ENCODE data around the gene FBXO31. TPM values are rescaled to one million over a fixed set of nuclear protein-coding genes. Genes with fewer than 3 reads are reported as not detected.

FBXO31 gene
- total and polyA plus RNA-seq, 2 of the 8 experiments (the other 6 are each of a cell fraction or from before 2014, with no cell fraction given): 8.3 to 21.6 TPM

- TF ChIP-seq, protein P1, sequence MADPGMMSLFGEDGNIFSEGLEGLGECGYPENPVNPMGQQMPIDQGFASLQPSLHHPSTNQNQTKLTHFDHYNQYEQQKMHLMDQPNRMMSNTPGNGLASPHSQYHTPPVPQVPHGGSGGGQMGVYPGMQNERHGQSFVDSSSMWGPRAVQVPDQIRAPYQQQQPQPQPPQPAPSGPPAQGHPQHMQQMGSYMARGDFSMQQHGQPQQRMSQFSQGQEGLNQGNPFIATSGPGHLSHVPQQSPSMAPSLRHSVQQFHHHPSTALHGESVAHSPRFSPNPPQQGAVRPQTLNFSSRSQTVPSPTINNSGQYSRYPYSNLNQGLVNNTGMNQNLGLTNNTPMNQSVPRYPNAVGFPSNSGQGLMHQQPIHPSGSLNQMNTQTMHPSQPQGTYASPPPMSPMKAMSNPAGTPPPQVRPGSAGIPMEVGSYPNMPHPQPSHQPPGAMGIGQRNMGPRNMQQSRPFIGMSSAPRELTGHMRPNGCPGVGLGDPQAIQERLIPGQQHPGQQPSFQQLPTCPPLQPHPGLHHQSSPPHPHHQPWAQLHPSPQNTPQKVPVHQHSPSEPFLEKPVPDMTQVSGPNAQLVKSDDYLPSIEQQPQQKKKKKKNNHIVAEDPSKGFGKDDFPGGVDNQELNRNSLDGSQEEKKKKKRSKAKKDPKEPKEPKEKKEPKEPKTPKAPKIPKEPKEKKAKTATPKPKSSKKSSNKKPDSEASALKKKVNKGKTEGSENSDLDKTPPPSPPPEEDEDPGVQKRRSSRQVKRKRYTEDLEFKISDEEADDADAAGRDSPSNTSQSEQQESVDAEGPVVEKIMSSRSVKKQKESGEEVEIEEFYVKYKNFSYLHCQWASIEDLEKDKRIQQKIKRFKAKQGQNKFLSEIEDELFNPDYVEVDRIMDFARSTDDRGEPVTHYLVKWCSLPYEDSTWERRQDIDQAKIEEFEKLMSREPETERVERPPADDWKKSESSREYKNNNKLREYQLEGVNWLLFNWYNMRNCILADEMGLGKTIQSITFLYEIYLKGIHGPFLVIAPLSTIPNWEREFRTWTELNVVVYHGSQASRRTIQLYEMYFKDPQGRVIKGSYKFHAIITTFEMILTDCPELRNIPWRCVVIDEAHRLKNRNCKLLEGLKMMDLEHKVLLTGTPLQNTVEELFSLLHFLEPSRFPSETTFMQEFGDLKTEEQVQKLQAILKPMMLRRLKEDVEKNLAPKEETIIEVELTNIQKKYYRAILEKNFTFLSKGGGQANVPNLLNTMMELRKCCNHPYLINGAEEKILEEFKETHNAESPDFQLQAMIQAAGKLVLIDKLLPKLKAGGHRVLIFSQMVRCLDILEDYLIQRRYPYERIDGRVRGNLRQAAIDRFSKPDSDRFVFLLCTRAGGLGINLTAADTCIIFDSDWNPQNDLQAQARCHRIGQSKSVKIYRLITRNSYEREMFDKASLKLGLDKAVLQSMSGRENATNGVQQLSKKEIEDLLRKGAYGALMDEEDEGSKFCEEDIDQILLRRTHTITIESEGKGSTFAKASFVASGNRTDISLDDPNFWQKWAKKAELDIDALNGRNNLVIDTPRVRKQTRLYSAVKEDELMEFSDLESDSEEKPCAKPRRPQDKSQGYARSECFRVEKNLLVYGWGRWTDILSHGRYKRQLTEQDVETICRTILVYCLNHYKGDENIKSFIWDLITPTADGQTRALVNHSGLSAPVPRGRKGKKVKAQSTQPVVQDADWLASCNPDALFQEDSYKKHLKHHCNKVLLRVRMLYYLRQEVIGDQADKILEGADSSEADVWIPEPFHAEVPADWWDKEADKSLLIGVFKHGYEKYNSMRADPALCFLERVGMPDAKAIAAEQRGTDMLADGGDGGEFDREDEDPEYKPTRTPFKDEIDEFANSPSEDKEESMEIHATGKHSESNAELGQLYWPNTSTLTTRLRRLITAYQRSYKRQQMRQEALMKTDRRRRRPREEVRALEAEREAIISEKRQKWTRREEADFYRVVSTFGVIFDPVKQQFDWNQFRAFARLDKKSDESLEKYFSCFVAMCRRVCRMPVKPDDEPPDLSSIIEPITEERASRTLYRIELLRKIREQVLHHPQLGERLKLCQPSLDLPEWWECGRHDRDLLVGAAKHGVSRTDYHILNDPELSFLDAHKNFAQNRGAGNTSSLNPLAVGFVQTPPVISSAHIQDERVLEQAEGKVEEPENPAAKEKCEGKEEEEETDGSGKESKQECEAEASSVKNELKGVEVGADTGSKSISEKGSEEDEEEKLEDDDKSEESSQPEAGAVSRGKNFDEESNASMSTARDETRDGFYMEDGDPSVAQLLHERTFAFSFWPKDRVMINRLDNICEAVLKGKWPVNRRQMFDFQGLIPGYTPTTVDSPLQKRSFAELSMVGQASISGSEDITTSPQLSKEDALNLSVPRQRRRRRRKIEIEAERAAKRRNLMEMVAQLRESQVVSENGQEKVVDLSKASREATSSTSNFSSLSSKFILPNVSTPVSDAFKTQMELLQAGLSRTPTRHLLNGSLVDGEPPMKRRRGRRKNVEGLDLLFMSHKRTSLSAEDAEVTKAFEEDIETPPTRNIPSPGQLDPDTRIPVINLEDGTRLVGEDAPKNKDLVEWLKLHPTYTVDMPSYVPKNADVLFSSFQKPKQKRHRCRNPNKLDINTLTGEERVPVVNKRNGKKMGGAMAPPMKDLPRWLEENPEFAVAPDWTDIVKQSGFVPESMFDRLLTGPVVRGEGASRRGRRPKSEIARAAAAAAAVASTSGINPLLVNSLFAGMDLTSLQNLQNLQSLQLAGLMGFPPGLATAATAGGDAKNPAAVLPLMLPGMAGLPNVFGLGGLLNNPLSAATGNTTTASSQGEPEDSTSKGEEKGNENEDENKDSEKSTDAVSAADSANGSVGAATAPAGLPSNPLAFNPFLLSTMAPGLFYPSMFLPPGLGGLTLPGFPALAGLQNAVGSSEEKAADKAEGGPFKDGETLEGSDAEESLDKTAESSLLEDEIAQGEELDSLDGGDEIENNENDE (IDR thresholded peaks at IDR 0.05; ENCODE audit: insufficient replicate concordance, low read length): no peak
- 0 out of 2 replicates have a peak, but pooled peaks have one; percentile 19 for TF ChIP-seq CREB1 (IDR thresholded peaks at IDR 0.05)
- TF ChIP-seq SIRT6 (IDR thresholded peaks at IDR 0.05; ENCODE audit: low read length): no peak
- no peak for TF ChIP-seq PHF8 (conservative IDR thresholded peaks at IDR 0.05; ENCODE audit: low read depth, low read length)
- peak; percentile 43; the same call in 1 of the 2 replicates for TF ChIP-seq E2F6 (IDR thresholded peaks at IDR 0.05)
- no peak for TF ChIP-seq GTF2F1 (IDR thresholded peaks at IDR 0.05; ENCODE audit: borderline replicate concordance, low read depth, low read length)
- no peak for TF ChIP-seq SP1 (IDR thresholded peaks at IDR 0.05; ENCODE audit: low read depth, low read length)
- no peak for TF ChIP-seq SP4 (IDR thresholded peaks at IDR 0.05; ENCODE audit: low read length)
- TF ChIP-seq RFX5 (IDR thresholded peaks at IDR 0.05; ENCODE audit: borderline replicate concordance, low read depth, low read length): no peak
- TF ChIP-seq KDM5A (IDR thresholded peaks at IDR 0.05; ENCODE audit: low read length): no peak
Observed at GRCh38 chr16:87278191-87279093, 105.1 kb downstream of the FBXO31 start (continued).

Measured in H1 (cell line).